ENCODE data around the gene CPSF4. TPM values are rescaled to one million over a fixed set of nuclear protein-coding genes. Genes with fewer than 3 reads are reported as not detected.
A peak's percentile ranks its signal among the peaks of the same experiment; 100 is the strongest.

CPSF4 gene
- total and polyA plus RNA-seq, 2 donors: 15.6 to 26.4 TPM

- H3K27ac ChIP-seq (ENCODE audit: low read depth): no peak overlapping the region
- WGBS: 85% methylated on average over 29 of the region's 29 CpGs
- DNase-seq (ENCODE audit: extremely low spot score): no peak
- no peaks in the 10 kb centered on the region for H3K36me3 ChIP-seq (ENCODE audit: insufficient read depth)
- H3K4me3 ChIP-seq (ENCODE audit: low read depth, low read length): no peak overlapping the region
- H3K4me1 ChIP-seq (ENCODE audit: insufficient read depth): peaks cover 2% of the 10 kb centered on the region
Observed at GRCh38 chr7:99468336-99468918, 29.7 kb downstream of the CPSF4 start.

- 42% methylated on average over 23 of the region's 23 CpGs for WGBS
- H3K4me3 ChIP-seq (ENCODE audit: low read depth, low read length): peak overlapping the region; percentile 7
Observed at GRCh38 chr7:99469381-99470065, 30.8 kb downstream of the CPSF4 start.

GRCh38 chr7:99472561-99473314 lies 34.0 kb downstream of the CPSF4 start, which contains the start of gene ZNF789:
Gene ZNF789 (plus strand): TSS chr7:99472890. CDS start chr7:99476457, 3,567 bp downstream.
- peak within 1 kb of the TSS; percentile 49 for H3K27ac ChIP-seq (ENCODE audit: low read depth)
- H3K4me3 ChIP-seq (ENCODE audit: low read depth, low read length): peak within 1 kb of the TSS; percentile 84
- DNase-seq (ENCODE audit: extremely low spot score): peak; percentile 92
- no peaks in the 10 kb centered on the region for H3K36me3 ChIP-seq (ENCODE audit: insufficient read depth)
- no peaks in the 10 kb centered on the region for H3K4me1 ChIP-seq (ENCODE audit: insufficient read depth)
- WGBS: under 1% methylated on average over 56 of the region's 56 CpGs

More at GRCh38 chr7:99469381-99470065, 30.8 kb downstream of the CPSF4 start:
- H3K27ac ChIP-seq (ENCODE audit: low read depth): no peak overlapping the region
- DNase-seq (ENCODE audit: extremely low spot score): no peak
- no peaks in the 10 kb centered on the region for H3K4me1 ChIP-seq (ENCODE audit: insufficient read depth)
- no peaks in the 10 kb centered on the region for H3K36me3 ChIP-seq (ENCODE audit: insufficient read depth)

GRCh38 chr7:99473315-99473596 lies 34.5 kb downstream of the CPSF4 start:
- no peak for DNase-seq (ENCODE audit: extremely low spot score)
- WGBS: 3% methylated on average over 7 of the region's 7 CpGs
- Histone ChIP-seq H3K27ac (ENCODE audit: low read depth) (no peak overlapping the region), H3K4me3 (ENCODE audit: low read depth, low read length) (peak overlapping the region; percentile 84), H3K4me1 (ENCODE audit: insufficient read depth) (no peaks in the 10 kb centered on the region), H3K36me3 (ENCODE audit: insufficient read depth) (no peaks in the 10 kb centered on the region)

DNA sequence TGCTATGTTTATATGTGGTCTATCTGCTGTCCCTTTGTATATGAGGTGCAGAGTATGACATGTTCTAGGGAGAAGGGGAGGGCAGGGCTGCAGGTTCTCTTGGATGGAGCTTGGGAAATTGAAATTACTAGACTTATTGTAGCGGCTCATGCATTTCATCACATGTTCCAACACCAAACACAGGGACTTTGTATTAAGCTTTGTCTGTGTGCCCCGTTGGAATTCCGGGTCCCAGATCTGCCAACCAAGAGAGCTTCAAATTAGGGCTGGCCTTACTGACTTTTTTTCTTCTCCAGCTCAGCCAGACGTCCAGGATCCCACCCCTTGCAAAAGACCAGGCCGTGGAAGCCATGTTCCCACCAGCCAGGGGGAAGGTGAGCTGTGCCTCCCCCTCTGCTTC lies 37.4 kb downstream of the CPSF4 start:
- no peak overlapping the region for H3K4me3 ChIP-seq (ENCODE audit: low read depth, low read length)
- no peaks in the 10 kb centered on the region for H3K36me3 ChIP-seq (ENCODE audit: insufficient read depth)
- 76% methylated on average over 5 of the region's 5 CpGs for WGBS
- no peaks in the 10 kb centered on the region for H3K4me1 ChIP-seq (ENCODE audit: insufficient read depth)
- no peak for DNase-seq (ENCODE audit: extremely low spot score)
- no peak overlapping the region for H3K27ac ChIP-seq (ENCODE audit: low read depth)

GRCh38 chr7:99478464-99479440 lies 40.0 kb downstream of the CPSF4 start:
- no peak overlapping the region for H3K4me3 ChIP-seq (ENCODE audit: low read depth, low read length)
- H3K4me1 ChIP-seq (ENCODE audit: insufficient read depth): no peaks in the 10 kb centered on the region
- WGBS: 76% methylated on average over 15 of the region's 15 CpGs
- no peaks in the 10 kb centered on the region for H3K36me3 ChIP-seq (ENCODE audit: insufficient read depth)
- H3K27ac ChIP-seq (ENCODE audit: low read depth): no peak overlapping the region
- DNase-seq (ENCODE audit: extremely low spot score): no peak

DNA sequence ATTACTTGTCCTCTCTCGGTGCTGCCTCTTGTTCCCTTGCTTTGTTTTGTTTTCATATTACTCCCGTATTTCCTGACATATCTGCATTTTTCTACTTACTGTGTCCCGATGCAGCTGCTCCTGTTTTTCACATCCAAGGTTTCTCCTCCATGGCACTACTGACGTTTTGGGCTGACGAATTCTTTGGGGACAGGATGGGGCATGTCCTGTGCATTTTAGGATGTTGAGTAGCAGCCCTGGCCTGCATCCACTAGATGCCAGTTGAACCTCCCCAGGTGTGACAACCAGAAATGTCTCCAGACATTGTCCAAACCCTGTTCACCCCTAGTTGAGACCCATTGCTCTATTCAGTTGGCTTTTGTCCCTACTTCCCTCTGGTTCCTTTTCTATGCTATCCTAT lies 46.4 kb downstream of the CPSF4 start:
- H3K36me3 ChIP-seq (ENCODE audit: insufficient read depth): no peaks in the 10 kb centered on the region
- DNase-seq (ENCODE audit: extremely low spot score): no peak
- H3K27ac ChIP-seq (ENCODE audit: low read depth): no peak overlapping the region
- 88% methylated on average over 5 of the region's 5 CpGs for WGBS
- H3K4me1 ChIP-seq (ENCODE audit: insufficient read depth): no peaks in the 10 kb centered on the region
- no peak overlapping the region for H3K4me3 ChIP-seq (ENCODE audit: low read depth, low read length)

GRCh38 chr7:99489235-99489634 lies 50.5 kb downstream of the CPSF4 start:
- H3K4me1 ChIP-seq (ENCODE audit: insufficient read depth): no peaks in the 10 kb centered on the region
- no peak overlapping the region for H3K27ac ChIP-seq (ENCODE audit: low read depth)
- no peak overlapping the region for H3K4me3 ChIP-seq (ENCODE audit: low read depth, low read length)
- 93% methylated on average over 4 of the region's 4 CpGs for WGBS
- H3K36me3 ChIP-seq (ENCODE audit: insufficient read depth): peaks cover 5% of the 10 kb centered on the region
- no peak for DNase-seq (ENCODE audit: extremely low spot score)

GRCh38 chr7:99490878-99491277 lies 52.1 kb downstream of the CPSF4 start:
- Histone ChIP-seq H3K4me1 (ENCODE audit: insufficient read depth) (no peaks in the 10 kb centered on the region), H3K4me3 (ENCODE audit: low read depth, low read length) (no peak overlapping the region), H3K36me3 (ENCODE audit: insufficient read depth) (peaks cover 6% of the 10 kb centered on the region), H3K27ac (ENCODE audit: low read depth) (no peak overlapping the region)
- no peak for DNase-seq (ENCODE audit: extremely low spot score)
- WGBS: 55% methylated on average over 3 of the region's 3 CpGs

DNA sequence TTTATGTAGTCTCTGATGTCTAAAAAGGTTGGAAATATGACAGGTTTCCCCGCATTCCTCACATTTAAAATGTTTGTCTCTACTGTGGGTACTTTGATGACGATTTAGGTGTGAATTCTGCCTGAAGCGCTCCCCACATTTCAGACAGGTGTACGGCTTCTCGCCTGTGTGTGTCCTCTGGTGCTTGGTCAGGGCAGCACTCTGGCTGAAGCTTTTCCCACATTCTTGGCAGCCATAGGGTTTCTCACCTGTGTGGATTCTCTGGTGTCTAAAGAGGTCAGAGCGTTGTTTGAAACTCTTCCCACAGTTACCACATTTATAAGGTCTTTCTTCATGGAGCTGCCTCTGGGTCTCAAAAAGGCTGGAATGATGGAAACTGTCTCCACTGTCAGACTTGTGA lies 55.1 kb downstream of the CPSF4 start:
- no peak for DNase-seq (ENCODE audit: extremely low spot score)
- Histone ChIP-seq H3K36me3 (ENCODE audit: insufficient read depth) (peaks cover 6% of the 10 kb centered on the region), H3K27ac (ENCODE audit: low read depth) (no peak overlapping the region), H3K4me1 (ENCODE audit: insufficient read depth) (peaks cover 3% of the 10 kb centered on the region), H3K4me3 (ENCODE audit: low read depth, low read length) (no peak overlapping the region)
- over 99% methylated on average over 6 of the region's 6 CpGs for WGBS

DNA sequence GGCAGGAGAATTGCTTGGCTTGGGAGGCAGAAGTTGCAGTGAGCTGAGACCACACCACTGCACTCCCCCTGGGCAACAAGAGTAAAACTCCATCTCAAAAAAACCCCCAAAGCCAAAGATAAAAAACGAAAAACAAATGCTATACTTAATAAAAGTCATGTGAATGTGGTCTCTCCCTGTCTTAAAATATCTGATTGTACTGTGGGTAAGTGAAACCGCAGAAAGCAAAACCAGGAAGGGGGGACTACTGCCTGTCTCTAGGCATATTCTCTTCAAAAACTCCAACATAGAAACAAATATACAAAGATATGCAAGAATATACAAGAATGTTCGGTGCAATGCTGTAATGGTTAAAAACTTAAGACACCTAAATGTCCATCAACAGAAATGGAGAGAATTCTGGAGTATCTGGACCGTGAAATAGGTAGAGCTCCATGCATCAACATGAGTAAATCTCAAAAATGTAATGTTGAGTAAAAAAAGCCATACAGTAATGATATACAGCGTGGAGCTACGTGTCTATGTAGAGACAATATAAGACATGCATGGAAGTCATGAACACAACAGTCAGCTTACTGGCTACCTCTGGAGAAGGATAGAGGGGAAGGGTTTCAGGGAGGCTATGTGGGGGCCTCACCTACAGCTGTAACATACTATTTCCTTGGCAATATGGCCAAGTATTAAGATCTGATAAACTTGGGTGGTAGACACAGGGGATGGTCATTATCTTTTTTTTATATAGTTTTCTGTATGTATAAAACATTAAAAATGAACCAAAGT lies 59.2 kb downstream of the CPSF4 start:
- DNase-seq (ENCODE audit: extremely low spot score): no peak
- 81% methylated on average over 6 of the region's 6 CpGs for WGBS
- Histone ChIP-seq H3K4me3 (ENCODE audit: low read depth, low read length) (peak overlapping the region; percentile 88), H3K36me3 (ENCODE audit: insufficient read depth) (peaks cover 6% of the 10 kb centered on the region), H3K27ac (ENCODE audit: low read depth) (no peak overlapping the region), H3K4me1 (ENCODE audit: insufficient read depth) (peaks cover 3% of the 10 kb centered on the region)

- peak overlapping the region; percentile 88 for H3K4me3 ChIP-seq (ENCODE audit: low read depth, low read length)
- 70% methylated on average over 11 of the region's 11 CpGs for WGBS
- no peak overlapping the region for H3K27ac ChIP-seq (ENCODE audit: low read depth)
- DNase-seq (ENCODE audit: extremely low spot score): no peak
- peaks cover 6% of the 10 kb centered on the region for H3K36me3 ChIP-seq (ENCODE audit: insufficient read depth)
- H3K4me1 ChIP-seq (ENCODE audit: insufficient read depth): peaks cover 3% of the 10 kb centered on the region
Observed at GRCh38 chr7:99498546-99498944, 59.8 kb downstream of the CPSF4 start.

DNA sequence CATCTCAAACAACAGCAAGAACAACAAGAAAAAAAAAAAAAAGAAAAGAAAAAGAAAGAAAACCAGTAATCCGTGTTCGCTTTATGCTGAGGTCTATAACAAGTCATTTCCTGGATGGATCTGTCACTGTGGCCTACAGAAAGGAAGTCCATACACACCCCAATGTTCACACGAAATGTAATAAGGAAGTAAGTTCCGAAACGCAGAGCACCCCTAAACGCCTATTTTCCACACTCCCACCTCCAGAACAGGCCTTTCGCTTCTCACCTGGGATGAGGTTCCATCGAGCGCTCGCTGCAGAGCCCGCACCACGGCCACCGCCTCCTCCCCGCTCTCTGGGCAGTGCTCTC lies 60.6 kb downstream of the CPSF4 start:
- Histone ChIP-seq H3K4me1 (ENCODE audit: insufficient read depth) (peaks cover 3% of the 10 kb centered on the region), H3K27ac (ENCODE audit: low read depth) (peak overlapping the region; percentile 95), H3K36me3 (ENCODE audit: insufficient read depth) (no peaks in the 10 kb centered on the region), H3K4me3 (ENCODE audit: low read depth, low read length) (peak overlapping the region; percentile 88)
- under 1% methylated on average over 14 of the region's 14 CpGs for WGBS
- DNase-seq (ENCODE audit: extremely low spot score): no peak

Data from urinary bladder (tissue), 4 donors.